Endothelial cell of umbilical vein (primary cell): ENCODE results near the gene CCR8. TPM values are rescaled to one million over a fixed set of nuclear protein-coding genes. Genes with fewer than 3 reads are reported as not detected.

ENCODE experiments used
- BruUV-seq: library from RNA; stranded (reverse); fragments of 400-500 nt; replicated peaks from 2 replicates; lab custom pipeline; 2021; lab: Mats Ljungman, UMichigan
- CTCF ChIA-PET: fragments of 300-600, 350-600 bp; sonication (Branson Sonifier 250); formaldehyde crosslinking; loops from one replicate; lab custom pipeline; 2021; ENCODE audit warnings: antibody characterized with exemption, inconsistent platforms; lab: Charles Lee
- POLR2A ChIA-PET: fragments of 300-600, 350-600 bp; sonication (Branson Sonifier 250); formaldehyde crosslinking; loops from one replicate; lab custom pipeline; 2021; ENCODE audit warnings: antibody characterized with exemption, inconsistent platforms; lab: Charles Lee
- DNase-seq: peaks from one replicate; pipeline ENCODE4 v3.0.0-alpha.2; 2011; ENCODE audit warnings: low read depth, low spot score
- FAIRE-seq: peaks from 2 replicates; lab custom pipeline; 2011; peaks lifted over from hg19 to GRCh38; lab: Jason Lieb, UNC
- H2AFZ ChIP-seq: 2 replicates; pipeline ENCODE4 v1.6.0; 2012; ENCODE audit warnings: low read depth, low read length, control low read depth, inconsistent platforms
- H3K27ac ChIP-seq: 2 replicates; pipeline ENCODE4 v1.5.1; 2011; ENCODE audit warnings: low read depth, mild to moderate bottlenecking, control low read depth, low read length, moderate library complexity; ENCODE audit not compliant: insufficient read depth
- H3K27me3 ChIP-seq, 2 experiments: 2 replicates each; pipeline versions ENCODE4 v1.6.0 to v1.6.1; 2011; ENCODE audit warnings: low read length in 2 of 2, mixed read lengths in 1 of 2; ENCODE audit not compliant: control insufficient read depth in 2 of 2, insufficient read depth in 2 of 2
- H3K36me3 ChIP-seq, 2 experiments: 2 replicates in 1 of 2; 3 replicates in 1 of 2; pipeline ENCODE4 v1.5.1; 2011; ENCODE audit warnings: low read length in 2 of 2, mild to moderate bottlenecking in 1 of 2, moderate library complexity in 1 of 2; ENCODE audit not compliant: control insufficient read depth in 2 of 2, insufficient read depth in 2 of 2; ENCODE audit errors: extremely low read depth in 1 of 2
- H3K4me1 ChIP-seq: 3 replicates; pipeline ENCODE4 v1.5.1; 2011; ENCODE audit warnings: mild to moderate bottlenecking, low read length; ENCODE audit not compliant: control insufficient read depth, insufficient read depth; ENCODE audit errors: extremely low read depth
- H3K4me2 ChIP-seq: 2 replicates; pipeline ENCODE4 v1.6.1; 2011; ENCODE audit warnings: low read length, control low read depth, mixed read lengths; ENCODE audit not compliant: insufficient read depth
- H3K4me3 ChIP-seq, 3 experiments: fragments of 200-600 bp in 1 of 3; sonication (generic), shearing (Covaris generic) in 1 of 3; replicated peaks in 1 of 3; 2 replicates each; pipeline ENCODE4 v1.5.1; 2011 to 2016; ENCODE audit warnings: control low read depth in 3 of 3, low read length in 3 of 3, mild to moderate bottlenecking in 2 of 3, inconsistent platforms in 1 of 3, low read depth in 1 of 3, moderate library complexity in 1 of 3; ENCODE audit not compliant: insufficient read depth in 1 of 3
- H3K79me2 ChIP-seq: 2 replicates; pipeline ENCODE4 v1.6.0; 2012; ENCODE audit warnings: low read length, inconsistent platforms; ENCODE audit not compliant: control insufficient read depth, insufficient read depth
- H3K9ac ChIP-seq: replicated peaks from 2 replicates; pipeline ENCODE3; 2011; ENCODE audit warnings: low read length, control low read depth; ENCODE audit not compliant: insufficient read depth; ENCODE audit errors: extremely low read depth
- H3K9me1 ChIP-seq: replicated peaks from 3 replicates; pipeline ENCODE4 v1.6.0; 2011; ENCODE audit warnings: mild to moderate bottlenecking, low read length; ENCODE audit not compliant: control insufficient read depth, insufficient read depth; ENCODE audit errors: extremely low read depth
- H3K9me3 ChIP-seq: replicated peaks from 2 replicates; pipeline ENCODE4 v1.5.1; 2012; ENCODE audit warnings: low read length, inconsistent platforms; ENCODE audit not compliant: control insufficient read depth, insufficient read depth
- H4K20me1 ChIP-seq: replicated peaks from 2 replicates; pipeline ENCODE3; 2011; ENCODE audit warnings: mild to moderate bottlenecking, low read length; ENCODE audit not compliant: control insufficient read depth, insufficient read depth; ENCODE audit errors: extremely low read depth
- CTCF ChIP-seq, 2 donors: IDR thresholded peaks; 1 replicate in 1 of 2; 2 replicates in 1 of 2; pipeline ENCODE4 v1.5.1; 2011; ENCODE audit warnings: low read length in 2 of 2, mild to moderate bottlenecking in 2 of 2, moderate library complexity in 2 of 2, control low read depth in 1 of 2, inconsistent platforms in 1 of 2, low read depth in 1 of 2; ENCODE audit not compliant: insufficient read depth in 1 of 2; ENCODE audit errors: extremely low read depth in 1 of 2
- EZH2 ChIP-seq: IDR thresholded peaks from 2 replicates; pipeline ENCODE4 v1.6.1; 2012; ENCODE audit warnings: borderline replicate concordance, low read depth, mild to moderate bottlenecking, moderate library complexity, low read length, inconsistent platforms; ENCODE audit not compliant: severe bottlenecking
- FOS ChIP-seq: IDR thresholded peaks from 2 replicates; pipeline ENCODE4 v1.6.1; 2011; ENCODE audit warnings: mild to moderate bottlenecking, low read length, moderate library complexity, borderline replicate concordance; ENCODE audit not compliant: insufficient read depth
- MYC ChIP-seq: IDR thresholded peaks from one replicate; pipeline ENCODE4 v1.6.1; 2011; ENCODE audit warnings: mild to moderate bottlenecking, low read depth, low read length
- POLR2A ChIP-seq: IDR thresholded peaks from 2 replicates; pipeline ENCODE4 v1.6.1; 2012; ENCODE audit warnings: low read depth, mild to moderate bottlenecking, control low read depth, low read length
- dilution Hi-C: fragments of 300-500 bp; cut with MboI; formaldehyde crosslinking; loops from one replicate; pipeline ENCODE4 v1.15.0; 2019; ENCODE audit warnings: low sequenced_read_pairs; ENCODE audit not compliant: extremely low pct_ligation_motif_present
- intact Hi-C: fragments of 100-400 bp; cut with micrococcal nuclease; formaldehyde crosslinking; loops from one replicate; pipeline ENCODE4 v1.10.0; 2022
- polyA plus RNA-seq, 4 experiments: library from polyadenylated mRNA; depleted of rRNA in 3 of 4; stranded (reverse) in 3 of 4; unstranded in 1 of 4; fragments of >200 nt; gene quantifications; 2 replicates each; pipeline versions ENCODE4 v1.2.1 to v1.2.3, GENCODE V29; 2011 to 2012; ENCODE audit warnings: missing spikeins in 1 of 4
- total RNA-seq: library from RNA; stranded (reverse); gene quantifications from 2 replicates; pipeline ENCODE4 v1.2.3, GENCODE V29; 2021
- TF ChIP-seq, protein P1 (sequence below): IDR thresholded peaks from 2 replicates; pipeline ENCODE4 v1.6.1; 2011; ENCODE audit not compliant: insufficient read depth, insufficient read length

CCR8 gene
- total and polyA plus RNA-seq, 2 donors (not counting 3 experiments of a cell fraction or from before 2014, with no cell fraction given), result not detected

GRCh38 chr3:39289107-39289506, 40.4 kb upstream of the CCR8 start:
- Histone ChIP-seq H3K9ac (no peak overlapping the region), H3K4me2 (no peak overlapping the region), H3K27ac (no peak overlapping the region), H3K4me3 (no peak overlapping the region), H3K9me1 (no peaks in the 10 kb centered on the region), H4K20me1 (no peaks in the 10 kb centered on the region), H3K79me2 (no peaks in the 10 kb centered on the region), H2AFZ (no peak overlapping the region), H3K4me1 (peaks cover 5% of the 10 kb centered on the region), H3K36me3 (no peaks in the 10 kb centered on the region), H3K9me3 (no peaks in the 10 kb centered on the region), H3K27me3 (peaks cover 0 to 1% of the 10 kb centered on the region in 2 experiments)
- ChIA-PET POLR2A (no interaction called here), CTCF (interaction anchor here (0.6 to 11.4 kb wide), 45 partner anchors 10 to 768 kb away, joined by 3 to 449 read pairs (median 8); partner anchors contain the start of genes CX3CR1, GORASP1, TTC21A and XIRP1)
- BruUV-seq, result no TSS peak
- FAIRE-seq, result no peak
- DNase-seq, result no peak
- dilution Hi-C loops, result no loop called here
- intact Hi-C loops, result no loop called here
- TF ChIP-seq, protein P1, sequence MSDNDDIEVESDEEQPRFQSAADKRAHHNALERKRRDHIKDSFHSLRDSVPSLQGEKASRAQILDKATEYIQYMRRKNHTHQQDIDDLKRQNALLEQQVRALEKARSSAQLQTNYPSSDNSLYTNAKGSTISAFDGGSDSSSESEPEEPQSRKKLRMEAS, result no peak
- no peak for TF ChIP-seq MYC
- no peak for TF ChIP-seq CTCF (IDR thresholded peaks at IDR 0.05; ENCODE audit: extremely low read depth in 1 of 2, insufficient read depth in 1 of 2, low read depth in 1 of 2, low read length in 2 of 2)
- no peak for TF ChIP-seq FOS
- TF ChIP-seq POLR2A, result no peak

DNA sequence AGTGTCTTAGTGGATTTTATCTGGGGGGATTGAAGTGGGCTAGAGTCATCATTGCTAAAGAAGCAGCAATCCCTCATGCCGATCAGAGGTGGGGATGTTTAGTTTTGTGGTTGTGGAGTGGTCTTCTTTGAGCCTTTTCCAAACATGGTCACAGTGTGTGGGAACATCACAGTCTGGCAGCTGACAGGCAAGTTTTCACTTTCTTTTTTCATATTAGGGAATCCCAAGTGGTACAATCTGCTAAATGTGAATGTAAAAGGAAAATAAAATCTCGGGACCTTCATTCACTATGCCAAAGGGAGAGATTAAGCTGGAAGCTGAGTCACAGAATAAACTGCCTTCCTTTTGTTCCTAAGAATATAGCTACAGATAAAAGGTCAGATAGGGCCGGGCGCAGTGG, 39.3 kb upstream of the CCR8 start:
- H4K20me1 ChIP-seq, result no peaks in the 10 kb centered on the region
- H3K36me3 ChIP-seq, result no peaks in the 10 kb centered on the region
- H3K9me3 ChIP-seq, result no peaks in the 10 kb centered on the region
- no TSS peak for BruUV-seq
- no peak overlapping the region for H3K27ac ChIP-seq
- H3K4me2 ChIP-seq, result no peak overlapping the region
- ChIA-PET POLR2A (no interaction called here), CTCF (interaction anchor here (0.7 to 11.4 kb wide), 15 partner anchors 11 to 769 kb away, joined by 3 to 449 read pairs (median 5); partner anchors contain the start of genes CX3CR1, GORASP1, TTC21A and XIRP1)
- H3K4me3 ChIP-seq, result no peak overlapping the region
- peaks cover 0 to 1% of the 10 kb centered on the region in 2 experiments for H3K27me3 ChIP-seq
- FAIRE-seq (peak; percentile 4), DNase-seq (peak; percentile 49)
- no peaks in the 10 kb centered on the region for H3K9me1 ChIP-seq
- TF ChIP-seq CTCF (IDR thresholded peaks at IDR 0.05; ENCODE audit: extremely low read depth in 1 of 2, insufficient read depth in 1 of 2, low read depth in 1 of 2, low read length in 2 of 2), result no peak
- TF ChIP-seq EZH2, result no peak
- TF ChIP-seq POLR2A, result no peak
- peak overlapping the region; percentile 23 for H2AFZ ChIP-seq
- intact Hi-C loops, result no loop called here
- no peaks in the 10 kb centered on the region for H3K79me2 ChIP-seq
- dilution Hi-C loops, result no loop called here
- no peak overlapping the region for H3K9ac ChIP-seq
- H3K4me1 ChIP-seq, result no peaks in the 10 kb centered on the region
